Tibial artery (tissue), 4 donors: ENCODE measurements around the gene SMIM23.

Experiments
- DNase-seq, 2 donors: peaks; one replicate each; pipeline ENCODE4 v3.0.0-alpha.2; 2019
- H3K27ac ChIP-seq, 2 donors: fragments of 200-600 bp; sonication (generic) in 1 of 2; 1 replicate in 1 of 2; 2 replicates in 1 of 2; pipeline ENCODE4 v1.5.1; 2018 to 2019; ENCODE audit warnings: mild to moderate bottlenecking in 1 of 2
- H3K27me3 ChIP-seq, 2 donors: fragments of 200-600 bp; sonication (generic) in 1 of 2; one replicate each; pipeline versions ENCODE4 v1.5.1 to v1.6.0; 2016 to 2019
- H3K36me3 ChIP-seq, 3 donors: fragments of 200-600 bp; sonication (generic) in 2 of 3; one replicate each; pipeline ENCODE4 v1.5.1; 2016 to 2019; ENCODE audit warnings: mild to moderate bottlenecking in 2 of 3
- H3K4me1 ChIP-seq, 4 donors: fragments of 200-600 bp; sonication (generic) in 2 of 4; 1 replicate in 3 of 4; 2 replicates in 1 of 4; pipeline ENCODE4 v1.5.1; 2016 to 2019
- H3K4me3 ChIP-seq, 2 donors: fragments of 200-600 bp; sonication (generic) in 1 of 2; 1 replicate in 1 of 2; 2 replicates in 1 of 2; pipeline ENCODE4 v1.5.1; 2018 to 2019; ENCODE audit warnings: mild to moderate bottlenecking in 2 of 2
- H3K9me3 ChIP-seq, 3 donors: fragments of 200-600 bp; sonication (generic) in 1 of 3; one replicate each; pipeline ENCODE4 v1.5.1; 2016 to 2019
- intact Hi-C: fragments of 100-400 bp; cut with DNase I; formaldehyde crosslinking; loops from one replicate; pipeline ENCODE4 v1.15.0; 2023; ENCODE audit warnings: low total_unique reads
- TF ChIP-seq, protein P1 (sequence below), 2 experiments: fragments of 200-600 bp in 1 of 2; fragments of 450-650 bp in 1 of 2; IDR thresholded peaks; one replicate each; pipeline ENCODE4 v1.5.1; 2017 to 2019; ENCODE audit warnings: antibody characterized with exemption in 2 of 2, mild to moderate bottlenecking in 1 of 2, moderate library complexity in 1 of 2

Gene SMIM23

DNA sequence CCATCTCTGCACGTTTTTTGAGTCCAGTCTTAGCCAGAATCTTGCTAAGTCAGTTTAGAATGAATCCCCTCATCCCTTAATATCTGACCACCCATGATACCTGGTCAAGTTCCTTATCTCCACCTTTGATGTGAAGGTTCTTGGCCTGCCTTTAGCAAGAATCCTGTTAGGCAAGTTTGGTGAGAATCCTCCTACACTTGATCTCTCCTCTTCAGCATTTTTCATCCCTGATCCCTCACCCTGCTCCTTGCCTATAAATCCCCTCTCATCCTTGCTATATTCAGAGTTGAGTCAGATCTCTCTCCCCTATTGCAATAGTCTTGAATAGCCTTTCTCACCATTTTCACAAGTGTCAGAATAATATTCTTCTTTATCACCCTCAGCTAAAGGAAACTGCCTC, 31.0 kb downstream of the SMIM23 start:
- intact Hi-C loops = no loop called here

DNA sequence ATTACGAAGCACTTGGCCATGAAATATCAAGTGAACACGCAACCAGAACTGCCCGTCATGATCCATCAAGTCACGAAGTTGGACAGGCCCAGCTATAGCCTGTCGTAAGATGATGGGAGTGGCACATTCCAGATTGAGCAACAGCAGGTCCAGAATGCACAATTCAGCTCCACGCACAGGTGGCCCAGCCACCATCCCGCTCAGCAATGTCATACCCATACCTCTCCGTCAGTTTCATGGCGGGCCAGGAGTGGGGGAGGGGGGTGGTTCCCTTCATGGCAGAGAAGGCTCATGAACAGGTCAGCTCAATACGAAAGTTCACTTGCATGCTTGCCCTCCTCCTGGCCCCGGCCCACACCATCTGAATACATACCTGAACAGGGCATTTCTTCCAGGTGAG, 34.9 kb downstream of the SMIM23 start:
- H3K4me1 ChIP-seq = no peaks in the 10 kb centered on the region
- no peak for DNase-seq

More for the DNA sequence above, 31.0 kb downstream of the SMIM23 start:
- no peak overlapping the region for H3K27ac ChIP-seq
- DNase-seq = no peak
- H3K27me3 ChIP-seq = peaks cover 0 to 8% of the 10 kb centered on the region in 2 donors
- TF ChIP-seq, protein P1, sequence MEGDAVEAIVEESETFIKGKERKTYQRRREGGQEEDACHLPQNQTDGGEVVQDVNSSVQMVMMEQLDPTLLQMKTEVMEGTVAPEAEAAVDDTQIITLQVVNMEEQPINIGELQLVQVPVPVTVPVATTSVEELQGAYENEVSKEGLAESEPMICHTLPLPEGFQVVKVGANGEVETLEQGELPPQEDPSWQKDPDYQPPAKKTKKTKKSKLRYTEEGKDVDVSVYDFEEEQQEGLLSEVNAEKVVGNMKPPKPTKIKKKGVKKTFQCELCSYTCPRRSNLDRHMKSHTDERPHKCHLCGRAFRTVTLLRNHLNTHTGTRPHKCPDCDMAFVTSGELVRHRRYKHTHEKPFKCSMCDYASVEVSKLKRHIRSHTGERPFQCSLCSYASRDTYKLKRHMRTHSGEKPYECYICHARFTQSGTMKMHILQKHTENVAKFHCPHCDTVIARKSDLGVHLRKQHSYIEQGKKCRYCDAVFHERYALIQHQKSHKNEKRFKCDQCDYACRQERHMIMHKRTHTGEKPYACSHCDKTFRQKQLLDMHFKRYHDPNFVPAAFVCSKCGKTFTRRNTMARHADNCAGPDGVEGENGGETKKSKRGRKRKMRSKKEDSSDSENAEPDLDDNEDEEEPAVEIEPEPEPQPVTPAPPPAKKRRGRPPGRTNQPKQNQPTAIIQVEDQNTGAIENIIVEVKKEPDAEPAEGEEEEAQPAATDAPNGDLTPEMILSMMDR (IDR thresholded peaks at IDR 0.05) = no peak
- H3K9me3 ChIP-seq = peaks cover 0 to under 1% (median 0%) of the 10 kb centered on the region in 3 donors
- H3K4me3 ChIP-seq = no peak overlapping the region
- no peaks in the 10 kb centered on the region for H3K4me1 ChIP-seq
- H3K36me3 ChIP-seq = no peaks in the 10 kb centered on the region

GRCh38 chr5:171821286-171821685, 35.7 kb downstream of the SMIM23 start:
- Histone ChIP-seq H3K4me3 (no peak overlapping the region), H3K27me3 (peaks cover 0 to 8% of the 10 kb centered on the region in 2 donors), H3K27ac (no peak overlapping the region), H3K4me1 (no peaks in the 10 kb centered on the region), H3K36me3 (no peaks in the 10 kb centered on the region), H3K9me3 (no peaks in the 10 kb centered on the region)
- TF ChIP-seq, protein P1 (IDR thresholded peaks at IDR 0.05) = no peak
- intact Hi-C loops = no loop called here
- DNase-seq = no peak

More for the DNA sequence above, 34.9 kb downstream of the SMIM23 start:
- TF ChIP-seq, protein P1 (IDR thresholded peaks at IDR 0.05) = no peak
- Histone ChIP-seq H3K4me3 (no peak overlapping the region), H3K36me3 (no peaks in the 10 kb centered on the region), H3K27ac (no peak overlapping the region), H3K27me3 (peaks cover 0 to 8% of the 10 kb centered on the region in 2 donors), H3K9me3 (no peaks in the 10 kb centered on the region)
- intact Hi-C loops = no loop called here

- intact Hi-C loops = no loop called here
- no peak for DNase-seq
- TF ChIP-seq, protein P1 (IDR thresholded peaks at IDR 0.05) = no peak
- Histone ChIP-seq H3K27me3 (peaks cover 0 to 4% of the 10 kb centered on the region in 2 donors), H3K36me3 (no peaks in the 10 kb centered on the region), H3K4me1 (no peaks in the 10 kb centered on the region), H3K27ac (no peak overlapping the region), H3K4me3 (no peak overlapping the region), H3K9me3 (no peaks in the 10 kb centered on the region)
These were observed 37.7 kb downstream of the SMIM23 start for GRCh38 chr5:171823269-171823668.

GRCh38 chr5:171825051-171825450, 39.4 kb downstream of the SMIM23 start:
- Histone ChIP-seq H3K4me1 (no peaks in the 10 kb centered on the region), H3K36me3 (no peaks in the 10 kb centered on the region), H3K27me3 (no peaks in the 10 kb centered on the region), H3K4me3 (no peak overlapping the region), H3K27ac (no peak overlapping the region), H3K9me3 (no peaks in the 10 kb centered on the region)
- DNase-seq = no peak
- TF ChIP-seq, protein P1 (IDR thresholded peaks at IDR 0.05) = no peak
- intact Hi-C loops = no loop called here

DNA sequence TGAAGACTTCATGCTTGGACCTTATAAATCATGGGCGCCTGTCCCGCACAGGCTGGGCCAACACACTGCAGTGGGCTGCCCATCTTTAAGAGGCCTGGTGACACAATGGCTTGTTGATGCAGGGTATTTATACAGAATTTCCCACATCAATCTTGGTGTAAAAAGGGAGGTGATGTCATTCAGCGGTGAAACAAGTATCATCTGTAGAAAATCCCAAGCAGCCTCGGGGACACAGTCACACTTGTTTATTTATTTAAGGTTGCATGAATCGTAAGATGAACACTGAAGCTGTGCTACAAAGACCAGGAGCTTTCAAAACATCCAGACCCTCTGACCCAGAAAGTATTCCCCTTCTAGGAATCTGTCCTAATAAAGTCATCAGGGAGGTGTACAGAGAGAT, 40.5 kb downstream of the SMIM23 start:
- TF ChIP-seq, protein P1 (IDR thresholded peaks at IDR 0.05) = no peak
- Histone ChIP-seq H3K36me3 (no peaks in the 10 kb centered on the region), H3K4me3 (no peak overlapping the region), H3K9me3 (no peaks in the 10 kb centered on the region), H3K4me1 (no peaks in the 10 kb centered on the region), H3K27ac (no peak overlapping the region), H3K27me3 (no peaks in the 10 kb centered on the region)
- DNase-seq = no peak
- intact Hi-C loops = no loop called here
